GM18508 (cell line): ENCODE measurements around the gene ZCCHC9.
"Not testable (repeated sequence)": the region's sequence is repeated elsewhere in the genome, so short reads cannot be mapped to it uniquely, and the experiment has no call there.

ENCODE experiments used
- ATAC-seq: cut with Tn5 transposase; IDR thresholded peaks from one replicate; pipeline ENCODE4 v1.9.1; 2021; ENCODE audit warnings: moderate number of reproducible peaks; ENCODE audit not compliant: insufficient read depth, unreplicated experiment

Gene ZCCHC9

GRCh38 chr5:81301271-81302015 is at the start of gene ZCCHC9:
Gene ZCCHC9 (plus strand): TSS chr5:81301587. CDS start chr5:81304758, 3,171 bp downstream.
- peak; percentile 81 for ATAC-seq

- no peak for ATAC-seq
These were observed 49.5 kb upstream of the ZCCHC9 start for GRCh38 chr5:81251922-81252321.

- ATAC-seq: no peak
These were observed 48.5 kb upstream of the ZCCHC9 start for GRCh38 chr5:81252904-81253303.

- no peak for ATAC-seq
These were observed 47.5 kb upstream of the ZCCHC9 start for GRCh38 chr5:81253875-81254274.

GRCh38 chr5:81254886-81255559 is 46.4 kb upstream of the ZCCHC9 start:
- no peak for ATAC-seq

- no peak for ATAC-seq
These were observed 44.6 kb upstream of the ZCCHC9 start for GRCh38 chr5:81256766-81257165.

- ATAC-seq: not testable (repeated sequence)
These were observed 38.6 kb upstream of the ZCCHC9 start for GRCh38 chr5:81262796-81263195.

GRCh38 chr5:81265101-81265500 is 36.3 kb upstream of the ZCCHC9 start:
- ATAC-seq: no peak

GRCh38 chr5:81268521-81269196 is 32.7 kb upstream of the ZCCHC9 start:
- ATAC-seq: no peak

- ATAC-seq: no peak
These were observed 31.5 kb upstream of the ZCCHC9 start for GRCh38 chr5:81269751-81270393.

- not testable (repeated sequence) for ATAC-seq
These were observed 30.9 kb upstream of the ZCCHC9 start for GRCh38 chr5:81270394-81271027.

- no peak for ATAC-seq
These were observed 17.4 kb upstream of the ZCCHC9 start for GRCh38 chr5:81283976-81284375.

- no peak for ATAC-seq
These were observed 15.2 kb upstream of the ZCCHC9 start for GRCh38 chr5:81286059-81286617.

GRCh38 chr5:81288021-81288433 is 13.4 kb upstream of the ZCCHC9 start:
- ATAC-seq: no peak

GRCh38 chr5:81290146-81290545 is 11.2 kb upstream of the ZCCHC9 start:
- ATAC-seq: no peak

GRCh38 chr5:81292130-81292529 is 9.3 kb upstream of the ZCCHC9 start:
- no peak for ATAC-seq

GRCh38 chr5:81294021-81294420 is 7.4 kb upstream of the ZCCHC9 start:
- not testable (repeated sequence) for ATAC-seq

- no peak for ATAC-seq
These were observed 3.9 kb upstream of the ZCCHC9 start for GRCh38 chr5:81297531-81297930.

- peak; percentile 11 for ATAC-seq
These were observed 491 bp upstream of the ZCCHC9 start for GRCh38 chr5:81300921-81301270.

- no peak for ATAC-seq
These were observed 1.2 kb downstream of the ZCCHC9 start for GRCh38 chr5:81302596-81302995.
